SK-N-SH (cell line): ENCODE measurements around the gene EPGN. TPM values are rescaled to one million over a fixed set of nuclear protein-coding genes. Genes with fewer than 3 reads are reported as not detected.

Source experiments
- CTCF ChIA-PET: fragments of 300-600, 350-600 bp; formaldehyde crosslinking; extraction: SDS; loops from one replicate; lab custom pipeline; 2021; lab: Yijun Ruan, JAX
- POLR2A ChIA-PET: fragments of 350-600 bp; sonication (Branson Sonifier 250); formaldehyde crosslinking; extraction: SDS; loops from one replicate; lab custom pipeline; 2020; ENCODE audit warnings: antibody characterized with exemption, inconsistent platforms; lab: Yijun Ruan, JAX
- DNase-seq: peaks from one replicate; pipeline ENCODE4 v3.0.0; 2012
- H2AFZ ChIP-seq: fragments of 200-600 bp; sonication (generic); 2 replicates; pipeline ENCODE4 v1.8.1; 2016; ENCODE audit warnings: antibody characterized with exemption, mild to moderate bottlenecking, low read depth
- H3F3A ChIP-seq: fragments of 200-600 bp; sonication (generic); replicated peaks from 2 replicates; pipeline ENCODE3; 2016; ENCODE audit warnings: antibody characterized with exemption, mild to moderate bottlenecking; ENCODE audit not compliant: insufficient read depth
- H3K27ac ChIP-seq, 2 experiments: fragments of 200-500 bp in 1 of 2; fragments of 200-600 bp in 1 of 2; sonication (Bioruptor generic) in 1 of 2; sonication (generic), shearing (Covaris generic) in 1 of 2; 2 replicates each; pipeline versions ENCODE4 v1.5.1 to v1.6.1; 2014 to 2016; ENCODE audit warnings: low read depth in 2 of 2, inconsistent platforms in 1 of 2, low read length in 1 of 2, mild to moderate bottlenecking in 1 of 2, mixed read lengths in 1 of 2
- H3K27me3 ChIP-seq: fragments of 200-600 bp; sonication (generic), shearing (Covaris generic); 2 replicates; pipeline ENCODE4 v1.6.1; 2016; ENCODE audit warnings: mixed run types; ENCODE audit not compliant: insufficient read depth
- H3K36me3 ChIP-seq, 2 experiments: fragments of 200-500 bp in 1 of 2; fragments of 200-600 bp in 1 of 2; sonication (Bioruptor generic) in 1 of 2; sonication (generic) in 1 of 2; replicated peaks in 1 of 2; 2 replicates each; pipeline versions ENCODE3 to v1.5.1; 2014 to 2016; ENCODE audit warnings: low read length in 1 of 2, mild to moderate bottlenecking in 1 of 2; ENCODE audit not compliant: insufficient read depth in 2 of 2, control insufficient read depth in 1 of 2
- H3K4me1 ChIP-seq, 2 experiments: fragments of 200-500 bp in 1 of 2; fragments of 200-600 bp in 1 of 2; sonication (Bioruptor generic) in 1 of 2; sonication (generic), shearing (Covaris generic) in 1 of 2; 2 replicates each; pipeline versions ENCODE4 v1.5.1 to v1.6.1; 2014 to 2016; ENCODE audit warnings: low read depth in 1 of 2, low read length in 1 of 2, mixed run types in 1 of 2; ENCODE audit not compliant: insufficient read depth in 2 of 2, control insufficient read depth in 1 of 2
- H3K4me2 ChIP-seq: fragments of 200-600 bp; sonication (generic), shearing (Covaris generic); 2 replicates; pipeline ENCODE4 v1.6.1; 2017; ENCODE audit warnings: mixed run types
- H3K4me3 ChIP-seq, 2 experiments: fragments of 200-500 bp in 1 of 2; fragments of 200-600 bp in 1 of 2; sonication (Bioruptor generic) in 1 of 2; sonication (generic), shearing (Covaris generic) in 1 of 2; 2 replicates each; pipeline versions ENCODE4 v1.5.1 to v1.8.1; 2014 to 2016; ENCODE audit warnings: low read depth in 2 of 2, inconsistent platforms in 1 of 2, low read length in 1 of 2, mild to moderate bottlenecking in 1 of 2, mixed read lengths in 1 of 2, moderate library complexity in 1 of 2
- H3K79me2 ChIP-seq: fragments of 200-600 bp; sonication (generic); 2 replicates; pipeline ENCODE4 v1.8.1; 2017; ENCODE audit warnings: mild to moderate bottlenecking; ENCODE audit not compliant: insufficient read depth
- H3K9ac ChIP-seq: fragments of 200-600 bp; sonication (generic); 2 replicates; pipeline ENCODE4 v1.6.1; 2017; ENCODE audit warnings: mixed run types
- H3K9me2 ChIP-seq: fragments of 200-600 bp; sonication (generic); 2 replicates; pipeline ENCODE4 v1.6.1; 2017; ENCODE audit warnings: mixed run types
- H3K9me3 ChIP-seq: fragments of 200-600 bp; sonication (generic); 2 replicates; pipeline ENCODE4 v1.6.1; 2017; ENCODE audit warnings: mixed run types, mild to moderate bottlenecking, moderate library complexity
- H4K20me1 ChIP-seq: fragments of 200-600 bp; sonication (generic); 2 replicates; pipeline ENCODE4 v1.6.1; 2017; ENCODE audit warnings: mild to moderate bottlenecking, mixed run types; ENCODE audit not compliant: insufficient read depth
- CHD2 ChIP-seq: fragments of 150-350 bp; IDR thresholded peaks from 2 replicates; pipeline ENCODE4 v1.6.1; 2018; ENCODE audit warnings: low read length; ENCODE audit not compliant: partially characterized antibody
- EP300 ChIP-seq, 2 experiments: IDR thresholded peaks; 2 replicates each; pipeline versions ENCODE4 v1.4.0 to v1.6.1; 2012; ENCODE audit warnings: borderline replicate concordance in 1 of 2, low read depth in 1 of 2, low read length in 1 of 2
- EZH2phosphoT487 ChIP-seq: fragments of 200-600 bp; sonication (generic); IDR thresholded peaks from 2 replicates; pipeline ENCODE4 v1.6.1; 2017; ENCODE audit warnings: low read depth, mixed run types, mild to moderate bottlenecking, antibody characterized with exemption, moderate library complexity, borderline replicate concordance
- FOSL2 ChIP-seq: IDR thresholded peaks from 2 replicates; pipeline ENCODE4 v1.4.0; 2012; ENCODE audit warnings: low read depth, mild to moderate bottlenecking, moderate library complexity, borderline replicate concordance
- FOXM1 ChIP-seq: IDR thresholded peaks from 2 replicates; pipeline ENCODE4 v1.4.0; 2012; ENCODE audit warnings: low read depth, mild to moderate bottlenecking
- GABPA ChIP-seq: IDR thresholded peaks from 2 replicates; pipeline ENCODE4 v1.4.0; 2012; ENCODE audit warnings: low read depth, mild to moderate bottlenecking
- GATA2 ChIP-seq: sonication (generic); formaldehyde crosslinking; IDR thresholded peaks from 2 replicates; pipeline ENCODE4 v1.5.0; 2020; ENCODE audit warnings: mild to moderate bottlenecking, missing genetic modification reagents
- JUND ChIP-seq: IDR thresholded peaks from 2 replicates; pipeline ENCODE4 v1.4.0; 2012
- MXI1 ChIP-seq: IDR thresholded peaks from 2 replicates; pipeline ENCODE4 v1.6.1; 2012; ENCODE audit warnings: mild to moderate bottlenecking, low read depth, low read length, improper control_type of control experiment
- NRF1 ChIP-seq: IDR thresholded peaks from 2 replicates; pipeline ENCODE4 v1.6.1; 2012; ENCODE audit warnings: low read depth, mild to moderate bottlenecking, low read length
- SIN3A ChIP-seq: IDR thresholded peaks from 2 replicates; pipeline ENCODE4 v1.6.1; 2012; ENCODE audit warnings: low read depth, mild to moderate bottlenecking, low read length, moderate library complexity, borderline replicate concordance
- SMC3 ChIP-seq: IDR thresholded peaks from 2 replicates; pipeline ENCODE4 v1.6.1; 2012; ENCODE audit warnings: low read depth, low read length, improper control_type of control experiment
- TAF1 ChIP-seq: IDR thresholded peaks from 2 replicates; pipeline ENCODE4 v1.6.1; 2012; ENCODE audit warnings: low read depth, mild to moderate bottlenecking, low read length, moderate library complexity, borderline replicate concordance
- TEAD4 ChIP-seq: IDR thresholded peaks from 2 replicates; pipeline ENCODE4 v1.4.0; 2012; ENCODE audit warnings: mild to moderate bottlenecking, borderline replicate concordance; ENCODE audit not compliant: insufficient read depth
- USF2 ChIP-seq: fragments of 150-350 bp; IDR thresholded peaks from 2 replicates; pipeline ENCODE4 v1.6.1; 2017; ENCODE audit warnings: antibody characterized with exemption, low read length, low read depth, borderline replicate concordance
- YY1 ChIP-seq: IDR thresholded peaks from 2 replicates; pipeline ENCODE4 v1.4.0; 2012; ENCODE audit warnings: low read depth, mild to moderate bottlenecking
- ZBTB33 ChIP-seq: IDR thresholded peaks from 2 replicates; pipeline ENCODE4 v1.4.0; 2012; ENCODE audit warnings: low read depth, borderline replicate concordance
- WGBS: methylation state at CpG from one replicate; pipeline ENCODE4 v1.1.6; 2017; ENCODE audit warnings: low lambda C conversion rate; 5-methylcytosine and 5-hydroxymethylcytosine counted together
- polyA plus RNA-seq, 3 experiments: library from polyadenylated mRNA; depleted of rRNA; stranded (reverse); fragments of >200 nt; gene quantifications; 2 replicates each; pipeline ENCODE4 v1.2.3, GENCODE V29; 2012
- TF ChIP-seq, protein P1 (sequence below): IDR thresholded peaks from 2 replicates; pipeline ENCODE4 v1.4.0; 2012; ENCODE audit warnings: low read depth, borderline replicate concordance
- TF ChIP-seq, protein P2 (sequence below): fragments of 200-600 bp; sonication (generic); IDR thresholded peaks from 2 replicates; pipeline ENCODE4 v1.6.1; 2017; ENCODE audit warnings: antibody characterized with exemption, mild to moderate bottlenecking, moderate library complexity
- TF ChIP-seq, protein P3 (sequence below): IDR thresholded peaks from 2 replicates; pipeline ENCODE4 v1.6.1; 2012; ENCODE audit warnings: mild to moderate bottlenecking, low read depth, low read length, moderate library complexity

EPGN gene
- polyA plus RNA-seq, 1 of the 3 experiments (the other 2 are of a cell fraction): 0.23 TPM

DNA sequence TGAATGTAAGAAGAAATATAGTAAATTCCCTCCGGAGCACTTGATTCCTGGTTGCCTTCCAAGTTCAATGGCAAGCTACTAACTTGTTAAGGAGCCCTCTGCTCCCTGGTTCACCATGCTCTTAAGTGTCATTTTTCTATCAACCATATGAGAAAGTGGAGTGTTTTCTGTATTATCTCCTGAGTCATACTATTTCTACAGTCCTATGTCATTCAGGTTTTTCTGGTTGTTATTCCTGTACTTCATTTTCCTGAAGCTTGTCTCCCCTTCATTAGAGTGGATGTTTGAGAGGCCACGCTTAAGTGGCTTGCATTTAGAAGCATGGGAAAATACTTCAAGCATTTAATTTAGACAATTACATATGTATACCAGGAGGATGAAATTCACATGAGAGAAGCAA is 14.7 kb upstream of the EPGN start:
- H2AFZ ChIP-seq: no peak overlapping the region
- H3K27me3 ChIP-seq: no peaks in the 10 kb centered on the region
- H3K36me3 ChIP-seq: no peaks in the 10 kb centered on the region
- H3K4me1 ChIP-seq: no peaks in the 10 kb centered on the region
- ChIA-PET CTCF (no interaction called here), POLR2A (no interaction called here)
- TF ChIP-seq GABPA: no peak
- TF ChIP-seq YY1: no peak
- no peak for TF ChIP-seq JUND
- TF ChIP-seq CHD2: no peak
- no peak for TF ChIP-seq TEAD4
- TF ChIP-seq MXI1: no peak
- no peak for TF ChIP-seq USF2
- no peak for TF ChIP-seq SIN3A
- no peak for TF ChIP-seq EP300 (IDR thresholded peaks at IDR 0.05; ENCODE audit: borderline replicate concordance in 1 of 2, low read depth in 1 of 2, low read length in 1 of 2)
- TF ChIP-seq TAF1: no peak
- TF ChIP-seq NRF1: no peak
- no peak for TF ChIP-seq EZH2phosphoT487
- TF ChIP-seq, protein P1, sequence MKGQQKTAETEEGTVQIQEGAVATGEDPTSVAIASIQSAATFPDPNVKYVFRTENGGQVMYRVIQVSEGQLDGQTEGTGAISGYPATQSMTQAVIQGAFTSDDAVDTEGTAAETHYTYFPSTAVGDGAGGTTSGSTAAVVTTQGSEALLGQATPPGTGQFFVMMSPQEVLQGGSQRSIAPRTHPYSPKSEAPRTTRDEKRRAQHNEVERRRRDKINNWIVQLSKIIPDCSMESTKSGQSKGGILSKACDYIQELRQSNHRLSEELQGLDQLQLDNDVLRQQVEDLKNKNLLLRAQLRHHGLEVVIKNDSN: no peak
- TF ChIP-seq ZBTB33: no peak
- TF ChIP-seq SMC3: no peak
- no peak overlapping the region for H3K9ac ChIP-seq
- no peaks in the 10 kb centered on the region for H3K79me2 ChIP-seq
- no peak overlapping the region for H3K27ac ChIP-seq
- no peaks in the 10 kb centered on the region for H4K20me1 ChIP-seq
- no peaks in the 10 kb centered on the region for H3K9me2 ChIP-seq
- DNase-seq: no peak
- 85% methylated on average over 2 of the region's 2 CpGs for WGBS
- H3K9me3 ChIP-seq: no peaks in the 10 kb centered on the region
- H3F3A ChIP-seq: no peaks in the 10 kb centered on the region
- no peak overlapping the region for H3K4me2 ChIP-seq
- no peak overlapping the region for H3K4me3 ChIP-seq

- ChIA-PET POLR2A (no interaction called here), CTCF (no interaction called here)
- Histone ChIP-seq H3K27ac (no peak overlapping the region), H3K9ac (no peak overlapping the region), H3F3A (no peaks in the 10 kb centered on the region), H3K79me2 (no peaks in the 10 kb centered on the region), H3K36me3 (no peaks in the 10 kb centered on the region), H2AFZ (no peak overlapping the region), H3K9me3 (no peaks in the 10 kb centered on the region), H4K20me1 (no peaks in the 10 kb centered on the region), H3K27me3 (no peaks in the 10 kb centered on the region), H3K4me1 (no peaks in the 10 kb centered on the region), H3K9me2 (no peaks in the 10 kb centered on the region), H3K4me3 (no peak overlapping the region), H3K4me2 (no peak overlapping the region)
- no peak for DNase-seq
- WGBS: 86% methylated on average over 1 of the region's 1 CpG
- no peak for TF ChIP-seq GATA2 (CRISPR knock-in tag)
- TF ChIP-seq GABPA: no peak
- TF ChIP-seq, protein P2, sequence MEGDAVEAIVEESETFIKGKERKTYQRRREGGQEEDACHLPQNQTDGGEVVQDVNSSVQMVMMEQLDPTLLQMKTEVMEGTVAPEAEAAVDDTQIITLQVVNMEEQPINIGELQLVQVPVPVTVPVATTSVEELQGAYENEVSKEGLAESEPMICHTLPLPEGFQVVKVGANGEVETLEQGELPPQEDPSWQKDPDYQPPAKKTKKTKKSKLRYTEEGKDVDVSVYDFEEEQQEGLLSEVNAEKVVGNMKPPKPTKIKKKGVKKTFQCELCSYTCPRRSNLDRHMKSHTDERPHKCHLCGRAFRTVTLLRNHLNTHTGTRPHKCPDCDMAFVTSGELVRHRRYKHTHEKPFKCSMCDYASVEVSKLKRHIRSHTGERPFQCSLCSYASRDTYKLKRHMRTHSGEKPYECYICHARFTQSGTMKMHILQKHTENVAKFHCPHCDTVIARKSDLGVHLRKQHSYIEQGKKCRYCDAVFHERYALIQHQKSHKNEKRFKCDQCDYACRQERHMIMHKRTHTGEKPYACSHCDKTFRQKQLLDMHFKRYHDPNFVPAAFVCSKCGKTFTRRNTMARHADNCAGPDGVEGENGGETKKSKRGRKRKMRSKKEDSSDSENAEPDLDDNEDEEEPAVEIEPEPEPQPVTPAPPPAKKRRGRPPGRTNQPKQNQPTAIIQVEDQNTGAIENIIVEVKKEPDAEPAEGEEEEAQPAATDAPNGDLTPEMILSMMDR: no peak
- TF ChIP-seq, protein P3, sequence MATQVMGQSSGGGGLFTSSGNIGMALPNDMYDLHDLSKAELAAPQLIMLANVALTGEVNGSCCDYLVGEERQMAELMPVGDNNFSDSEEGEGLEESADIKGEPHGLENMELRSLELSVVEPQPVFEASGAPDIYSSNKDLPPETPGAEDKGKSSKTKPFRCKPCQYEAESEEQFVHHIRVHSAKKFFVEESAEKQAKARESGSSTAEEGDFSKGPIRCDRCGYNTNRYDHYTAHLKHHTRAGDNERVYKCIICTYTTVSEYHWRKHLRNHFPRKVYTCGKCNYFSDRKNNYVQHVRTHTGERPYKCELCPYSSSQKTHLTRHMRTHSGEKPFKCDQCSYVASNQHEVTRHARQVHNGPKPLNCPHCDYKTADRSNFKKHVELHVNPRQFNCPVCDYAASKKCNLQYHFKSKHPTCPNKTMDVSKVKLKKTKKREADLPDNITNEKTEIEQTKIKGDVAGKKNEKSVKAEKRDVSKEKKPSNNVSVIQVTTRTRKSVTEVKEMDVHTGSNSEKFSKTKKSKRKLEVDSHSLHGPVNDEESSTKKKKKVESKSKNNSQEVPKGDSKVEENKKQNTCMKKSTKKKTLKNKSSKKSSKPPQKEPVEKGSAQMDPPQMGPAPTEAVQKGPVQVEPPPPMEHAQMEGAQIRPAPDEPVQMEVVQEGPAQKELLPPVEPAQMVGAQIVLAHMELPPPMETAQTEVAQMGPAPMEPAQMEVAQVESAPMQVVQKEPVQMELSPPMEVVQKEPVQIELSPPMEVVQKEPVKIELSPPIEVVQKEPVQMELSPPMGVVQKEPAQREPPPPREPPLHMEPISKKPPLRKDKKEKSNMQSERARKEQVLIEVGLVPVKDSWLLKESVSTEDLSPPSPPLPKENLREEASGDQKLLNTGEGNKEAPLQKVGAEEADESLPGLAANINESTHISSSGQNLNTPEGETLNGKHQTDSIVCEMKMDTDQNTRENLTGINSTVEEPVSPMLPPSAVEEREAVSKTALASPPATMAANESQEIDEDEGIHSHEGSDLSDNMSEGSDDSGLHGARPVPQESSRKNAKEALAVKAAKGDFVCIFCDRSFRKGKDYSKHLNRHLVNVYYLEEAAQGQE: no peak
- no peak for TF ChIP-seq FOXM1
- no peak for TF ChIP-seq FOSL2
Measured at GRCh38 chr4:74294681-74295080, 13.6 kb upstream of the EPGN start.
